ENCODE results near the gene RRM1.
"Not testable (repeated sequence)": the region's sequence is repeated elsewhere in the genome, so short reads cannot be mapped to it uniquely, and the experiment has no call there.

The RRM1 gene

GRCh38 chr11:4094348-4095291 lies at the start of gene RRM1:
TSS of gene RRM1 (plus strand) at chr11:4094799. CDS start at chr11:4095013, 214 bp downstream.
- DNase-seq = peak; percentile 76 to 98 (median 94)

- DNase-seq = peak in 49 of 56 donors; percentile 6 to 93 (median 63)
These were observed 49.5 kb upstream of the RRM1 start for GRCh38 chr11:4044976-4045646.

GRCh38 chr11:4048340-4048739 lies 46.3 kb upstream of the RRM1 start:
- no peak for DNase-seq

DNA sequence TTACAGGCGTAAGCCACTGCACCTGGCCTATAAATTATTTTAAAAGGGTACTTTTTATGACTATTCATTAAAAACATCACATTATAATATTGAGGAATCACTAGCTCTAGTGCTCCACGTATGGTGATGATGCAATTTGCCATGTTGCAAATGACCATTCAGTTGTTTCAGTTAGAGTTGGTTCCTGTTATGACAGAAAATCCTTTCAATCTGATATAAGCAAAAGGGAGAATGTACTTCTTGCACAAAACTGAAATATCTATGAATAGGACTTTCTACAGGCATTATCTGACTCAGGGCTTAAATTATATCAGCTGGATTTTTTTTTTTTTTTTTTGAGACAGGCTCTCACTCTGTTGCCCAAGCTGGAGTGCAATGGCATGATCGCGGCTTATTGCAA lies 45.6 kb upstream of the RRM1 start:
- DNase-seq = no peak

GRCh38 chr11:4050138-4050537 lies 44.5 kb upstream of the RRM1 start:
- DNase-seq = no peak

DNA sequence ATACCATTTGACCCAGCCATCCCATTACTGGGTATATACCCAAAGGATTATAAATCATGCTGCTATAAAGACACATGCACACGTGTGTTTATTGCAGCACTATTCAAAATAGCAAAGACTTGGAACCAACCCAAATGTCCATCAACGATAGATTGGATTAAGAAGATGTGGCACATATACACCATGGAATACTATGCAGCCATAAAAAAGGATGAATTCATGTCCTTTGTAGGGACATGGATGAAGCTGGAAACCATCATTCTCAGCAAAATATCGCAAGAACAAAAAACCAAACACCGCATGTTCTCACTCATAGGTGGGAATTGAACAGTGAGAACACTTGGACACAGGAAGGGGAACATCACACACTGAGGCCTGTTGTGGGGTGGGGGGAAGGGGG lies 41.4 kb upstream of the RRM1 start:
- not testable (repeated sequence) for DNase-seq

GRCh38 chr11:4054643-4055042 lies 40.0 kb upstream of the RRM1 start:
- no peak for DNase-seq

DNA sequence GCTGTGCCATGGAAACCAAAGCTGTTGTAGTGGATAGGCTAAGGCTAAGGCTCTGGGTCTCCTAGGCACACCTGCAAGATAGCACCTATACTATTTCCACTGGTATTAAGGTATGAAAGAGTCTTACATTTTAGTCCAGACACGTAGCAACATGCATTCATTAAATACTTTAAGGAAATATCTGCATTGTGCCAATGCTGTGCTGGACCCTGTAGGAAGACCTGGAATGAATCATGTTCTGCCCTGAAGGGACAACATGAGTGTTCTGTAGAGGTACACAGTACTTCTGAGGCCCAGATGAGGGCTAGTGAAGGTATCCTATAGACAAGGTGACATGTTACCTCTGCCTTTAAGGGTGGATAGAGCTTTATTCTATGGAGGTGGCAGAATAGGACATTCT lies 35.2 kb upstream of the RRM1 start:
- no peak for DNase-seq

DNA sequence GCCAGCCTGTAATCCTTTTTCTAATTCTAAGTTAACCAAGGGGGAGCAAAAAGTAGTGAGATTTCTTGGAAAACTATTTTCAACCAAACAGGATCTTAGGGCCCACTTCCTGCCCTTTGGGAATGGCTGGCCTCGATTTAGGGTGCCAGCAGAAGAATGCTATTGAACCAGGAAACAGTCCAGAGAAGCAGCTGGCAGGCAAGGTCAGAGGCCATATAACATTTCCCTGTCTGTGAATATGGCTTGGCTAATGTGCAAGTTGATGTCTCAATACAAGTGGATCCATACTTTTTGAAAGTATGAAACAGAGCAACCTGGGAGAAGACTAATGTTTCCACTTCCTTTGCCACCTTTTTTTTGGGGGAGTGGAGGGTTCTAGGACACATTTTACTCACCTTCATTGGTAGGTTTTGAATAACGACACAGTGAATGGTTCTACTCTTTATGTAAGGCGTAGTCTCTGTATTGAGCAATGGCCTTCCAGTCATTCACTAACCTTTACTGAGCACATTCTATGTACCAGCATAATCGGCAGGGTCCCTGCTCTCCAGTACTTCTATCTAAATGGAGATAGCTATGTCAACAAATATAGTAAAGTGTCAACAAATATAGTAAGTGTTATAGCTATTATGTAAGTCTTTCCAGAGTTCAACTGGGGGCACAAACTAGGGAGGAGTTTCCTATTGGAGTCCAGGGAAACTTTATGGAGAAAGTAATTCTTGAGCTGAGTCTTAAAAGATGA lies 34.2 kb upstream of the RRM1 start:
- no peak for DNase-seq

GRCh38 chr11:4061700-4062099 lies 32.9 kb upstream of the RRM1 start:
- DNase-seq = no peak

GRCh38 chr11:4063348-4063747 lies 31.3 kb upstream of the RRM1 start:
- no peak for DNase-seq

- no peak for DNase-seq
These were observed 30.2 kb upstream of the RRM1 start for GRCh38 chr11:4064278-4064955.

DNA sequence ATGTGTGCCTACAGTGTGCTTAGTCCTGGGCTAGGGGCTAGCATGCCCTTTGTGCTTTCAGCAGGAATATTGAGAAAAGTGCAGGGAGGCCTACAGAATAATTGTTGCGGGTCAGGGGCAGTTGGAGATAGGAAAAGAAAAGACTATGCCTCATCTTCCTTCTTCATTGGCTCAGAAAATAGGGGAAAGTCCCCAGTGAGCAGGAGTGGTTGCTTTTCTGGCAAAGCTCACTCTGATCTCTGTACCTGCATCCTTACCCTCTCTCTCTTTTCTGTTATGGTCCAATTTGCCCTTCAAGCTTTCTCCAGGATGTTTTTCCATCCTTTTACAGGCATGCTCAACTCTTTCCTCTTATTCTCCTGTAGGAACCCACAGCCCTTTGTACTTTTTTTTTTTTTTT lies 29.5 kb upstream of the RRM1 start:
- DNase-seq = no peak

- peak in 2 of 56 donors; percentile 6 to 7 for DNase-seq
These were observed 28.8 kb upstream of the RRM1 start for GRCh38 chr11:4065601-4066377.

- no peak for DNase-seq
These were observed 27.7 kb upstream of the RRM1 start for GRCh38 chr11:4066910-4067309.

DNA sequence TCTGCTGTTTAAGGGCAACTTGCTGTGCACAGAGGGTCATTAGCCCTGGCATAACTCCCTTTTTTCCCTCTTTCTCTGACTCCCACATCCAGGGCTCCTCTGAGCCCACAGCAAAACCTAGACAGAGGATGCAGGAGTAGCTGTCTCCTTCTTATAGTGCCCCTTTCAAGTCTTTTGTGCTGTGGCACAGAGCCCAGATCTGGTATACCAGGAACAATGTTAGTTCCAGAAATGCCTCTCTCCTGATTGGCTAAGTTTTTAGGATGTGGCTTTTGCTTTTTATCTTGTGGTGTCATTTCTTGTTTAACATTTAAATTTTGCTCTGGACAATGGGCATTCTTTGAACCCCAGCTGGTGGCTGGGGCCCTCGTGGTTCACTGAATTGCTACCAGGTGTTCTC lies 25.6 kb upstream of the RRM1 start:
- peak in 1 of 56 donors; percentile 16 for DNase-seq

DNA sequence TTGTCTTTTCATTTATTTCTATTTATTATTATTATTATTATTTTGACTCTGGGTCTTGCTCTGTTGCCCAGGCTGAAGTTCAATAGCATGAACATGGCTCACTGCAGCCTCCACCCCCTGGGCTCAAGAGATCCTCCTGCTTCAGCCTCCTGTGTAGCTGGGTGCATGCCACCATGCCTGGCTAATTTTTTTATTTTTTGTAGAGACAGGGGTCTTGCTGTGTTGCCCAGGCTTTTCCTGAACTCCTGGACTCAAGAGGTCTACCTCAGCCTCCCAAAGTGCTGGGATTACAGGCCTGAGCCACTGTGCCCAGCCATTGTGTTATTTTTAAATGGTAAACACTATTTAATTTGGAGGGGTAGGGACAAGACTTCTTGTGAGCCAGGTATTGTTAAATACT lies 23.3 kb upstream of the RRM1 start:
- no peak for DNase-seq

DNA sequence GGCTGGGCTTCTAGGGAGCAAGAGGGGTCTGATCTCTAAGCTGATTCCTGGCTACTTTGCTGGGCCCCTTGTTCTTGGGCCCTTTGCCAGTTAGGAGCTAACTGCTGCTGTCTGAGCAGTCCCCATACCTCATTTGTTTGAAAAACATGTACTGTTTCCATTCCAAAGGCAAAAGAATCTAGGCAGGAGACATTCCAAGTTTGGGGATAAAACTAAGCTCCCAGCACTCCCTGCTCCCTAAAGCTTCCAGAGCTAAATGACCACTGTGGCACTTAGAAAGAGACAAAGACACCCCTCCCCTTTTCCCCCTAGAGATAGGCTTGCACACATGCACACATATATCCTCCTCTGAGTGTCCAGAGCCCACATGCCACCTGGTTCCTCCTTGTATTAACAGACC lies 22.7 kb upstream of the RRM1 start:
- DNase-seq = no peak

- DNase-seq = peak in 34 of 56 donors; percentile 3 to 81 (median 27)
These were observed 21.8 kb upstream of the RRM1 start for GRCh38 chr11:4072668-4073285.

GRCh38 chr11:4074266-4074665 lies 20.3 kb upstream of the RRM1 start:
- DNase-seq = no peak
